Calu3 (cell line): ENCODE measurements around the gene TMTC2. TPM values are rescaled to one million over a fixed set of nuclear protein-coding genes. Genes with fewer than 3 reads are reported as not detected.

Experiments used
- BruUV-seq: library from RNA; stranded (reverse); fragments of 400-500 nt; replicated peaks from 2 replicates; lab custom pipeline; 2021; lab: Mats Ljungman, UMichigan
- CTCF ChIA-PET: fragments of 300-600 bp; sonication (Branson Sonifier 250); formaldehyde crosslinking; loops from one replicate; lab custom pipeline; 2022; ENCODE audit warnings: antibody characterized with exemption; lab: Charles Lee
- DNase-seq: peaks from one replicate; pipeline ENCODE4 v3.0.0; 2022
- H3K27ac Mint-ChIP-seq: one replicate; pipeline ENCODE4 v1.8.0; 2022; ENCODE audit warnings: mixed read lengths; ENCODE audit not compliant: unreplicated experiment
- H3K27me3 Mint-ChIP-seq: one replicate; pipeline ENCODE4 v1.8.0; 2022; ENCODE audit warnings: mixed read lengths; ENCODE audit not compliant: unreplicated experiment
- H3K36me3 Mint-ChIP-seq: one replicate; pipeline ENCODE4 v1.8.0; 2022; ENCODE audit warnings: mild to moderate bottlenecking, moderate library complexity, mixed read lengths; ENCODE audit not compliant: insufficient read depth, unreplicated experiment
- H3K4me1 Mint-ChIP-seq: one replicate; pipeline ENCODE4 v1.8.0; 2022; ENCODE audit warnings: mild to moderate bottlenecking, low read depth, mixed read lengths; ENCODE audit not compliant: unreplicated experiment
- H3K4me3 Mint-ChIP-seq: one replicate; pipeline ENCODE4 v1.8.0; 2022; ENCODE audit warnings: mild to moderate bottlenecking, low read depth, moderate library complexity, mixed read lengths; ENCODE audit not compliant: unreplicated experiment
- H3K9me3 Mint-ChIP-seq: one replicate; pipeline ENCODE4 v1.8.0; 2022; ENCODE audit warnings: low read depth, mixed read lengths; ENCODE audit not compliant: unreplicated experiment
- intact Hi-C: fragments of 100-400 bp; cut with micrococcal nuclease; formaldehyde crosslinking; loops from one replicate; pipeline ENCODE4 v1.10.0; 2022; ENCODE audit not compliant: unreplicated experiment
- total RNA-seq: library from RNA; stranded (reverse); gene quantifications from 2 replicates; pipeline ENCODE4 v1.2.3, GENCODE V29; 2022
- TF ChIP-seq, protein P1 (sequence below): fragments of 200-600 bp; IDR thresholded peaks from one replicate; pipeline ENCODE4 v1.8.0; 2022; ENCODE audit warnings: antibody characterized with exemption; ENCODE audit not compliant: unreplicated experiment

The TMTC2 gene
- total RNA-seq, 1 experiment from 2014 or later, result 31.2 TPM

DNA sequence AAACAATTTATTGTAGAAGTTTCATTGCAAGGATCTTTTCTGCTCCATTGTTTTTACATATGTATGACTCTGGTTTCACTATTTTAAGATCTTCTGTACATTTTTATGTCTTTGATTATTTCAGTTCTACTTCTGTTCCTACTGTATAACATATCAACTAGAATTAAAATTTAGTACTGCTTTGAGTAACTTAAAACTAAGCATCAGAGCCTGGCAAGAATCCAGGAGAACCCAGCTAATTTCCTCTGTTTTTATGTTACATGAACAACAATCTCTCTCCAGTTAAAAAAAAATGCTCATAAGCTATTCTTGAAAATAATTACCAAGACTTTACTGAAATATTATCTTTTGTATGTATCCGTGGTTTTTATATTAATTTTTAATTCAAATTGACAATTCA is 370.7 kb downstream of the TMTC2 start:
- CTCF ChIA-PET, result no interaction called here
- DNase-seq, result no peak
- no peaks in the 10 kb centered on the region for H3K4me1 Mint-ChIP-seq
- H3K4me3 Mint-ChIP-seq, result no peak overlapping the region
- intact Hi-C loops, result no loop called here
- no peaks in the 10 kb centered on the region for H3K9me3 Mint-ChIP-seq
- H3K36me3 Mint-ChIP-seq, result no peaks in the 10 kb centered on the region
- no peaks in the 10 kb centered on the region for H3K27me3 Mint-ChIP-seq
- TF ChIP-seq, protein P1, sequence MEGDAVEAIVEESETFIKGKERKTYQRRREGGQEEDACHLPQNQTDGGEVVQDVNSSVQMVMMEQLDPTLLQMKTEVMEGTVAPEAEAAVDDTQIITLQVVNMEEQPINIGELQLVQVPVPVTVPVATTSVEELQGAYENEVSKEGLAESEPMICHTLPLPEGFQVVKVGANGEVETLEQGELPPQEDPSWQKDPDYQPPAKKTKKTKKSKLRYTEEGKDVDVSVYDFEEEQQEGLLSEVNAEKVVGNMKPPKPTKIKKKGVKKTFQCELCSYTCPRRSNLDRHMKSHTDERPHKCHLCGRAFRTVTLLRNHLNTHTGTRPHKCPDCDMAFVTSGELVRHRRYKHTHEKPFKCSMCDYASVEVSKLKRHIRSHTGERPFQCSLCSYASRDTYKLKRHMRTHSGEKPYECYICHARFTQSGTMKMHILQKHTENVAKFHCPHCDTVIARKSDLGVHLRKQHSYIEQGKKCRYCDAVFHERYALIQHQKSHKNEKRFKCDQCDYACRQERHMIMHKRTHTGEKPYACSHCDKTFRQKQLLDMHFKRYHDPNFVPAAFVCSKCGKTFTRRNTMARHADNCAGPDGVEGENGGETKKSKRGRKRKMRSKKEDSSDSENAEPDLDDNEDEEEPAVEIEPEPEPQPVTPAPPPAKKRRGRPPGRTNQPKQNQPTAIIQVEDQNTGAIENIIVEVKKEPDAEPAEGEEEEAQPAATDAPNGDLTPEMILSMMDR, result no peak
- H3K27ac Mint-ChIP-seq, result no peak overlapping the region
- BruUV-seq, result no TSS peak

DNA sequence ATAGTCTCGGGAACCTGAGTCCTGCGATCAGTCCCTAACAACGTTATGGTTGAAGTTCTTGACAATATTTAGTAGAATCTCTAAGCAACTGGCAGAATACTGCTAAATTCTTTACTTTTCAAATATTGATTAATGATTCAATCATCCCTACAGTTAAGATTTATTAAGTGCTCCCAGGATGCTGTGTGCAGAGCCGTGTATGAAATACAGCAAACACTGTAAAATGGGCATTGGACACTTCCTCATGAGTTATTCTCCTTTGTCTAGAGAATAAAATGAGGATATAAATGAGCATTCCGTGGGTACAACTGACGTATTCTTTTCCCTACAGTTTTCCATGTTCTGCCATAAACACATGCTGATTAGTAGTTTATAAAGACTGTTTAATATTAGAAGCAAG is 372.4 kb downstream of the TMTC2 start:
- H3K36me3 Mint-ChIP-seq, result no peaks in the 10 kb centered on the region
- intact Hi-C loops, result no loop called here
- CTCF ChIA-PET, result no interaction called here
- H3K27me3 Mint-ChIP-seq, result no peaks in the 10 kb centered on the region
- H3K9me3 Mint-ChIP-seq, result no peaks in the 10 kb centered on the region
- H3K4me3 Mint-ChIP-seq, result no peak overlapping the region
- BruUV-seq, result no TSS peak
- H3K27ac Mint-ChIP-seq, result no peak overlapping the region
- TF ChIP-seq, protein P1, result no peak
- no peak for DNase-seq
- no peaks in the 10 kb centered on the region for H3K4me1 Mint-ChIP-seq

DNA sequence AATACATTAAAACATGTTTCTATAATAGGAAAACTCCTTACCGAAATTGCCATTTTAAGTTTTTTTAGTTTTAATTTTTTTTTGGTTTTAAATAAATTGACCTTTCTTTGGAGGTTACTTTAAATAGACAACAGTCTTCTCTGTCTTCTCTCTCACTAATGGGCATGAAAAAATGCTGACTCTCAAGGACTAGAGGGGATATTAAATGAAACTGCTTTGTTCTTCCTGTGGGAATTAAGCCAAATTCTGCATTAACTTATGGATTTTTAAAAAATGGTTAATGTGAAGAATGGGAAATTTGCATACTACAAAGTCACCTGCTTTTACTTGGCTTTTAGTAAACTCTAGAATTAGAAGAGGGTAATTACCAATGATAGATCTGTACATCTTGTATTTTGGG is 378.9 kb downstream of the TMTC2 start:
- no peak for DNase-seq
- H3K4me1 Mint-ChIP-seq, result no peaks in the 10 kb centered on the region
- H3K4me3 Mint-ChIP-seq, result no peak overlapping the region
- H3K9me3 Mint-ChIP-seq, result no peaks in the 10 kb centered on the region
- BruUV-seq, result no TSS peak
- intact Hi-C loops, result no loop called here
- H3K36me3 Mint-ChIP-seq, result no peaks in the 10 kb centered on the region
- CTCF ChIA-PET, result no interaction called here
- TF ChIP-seq, protein P1, result no peak
- H3K27ac Mint-ChIP-seq, result no peak overlapping the region
- H3K27me3 Mint-ChIP-seq, result no peaks in the 10 kb centered on the region

DNA sequence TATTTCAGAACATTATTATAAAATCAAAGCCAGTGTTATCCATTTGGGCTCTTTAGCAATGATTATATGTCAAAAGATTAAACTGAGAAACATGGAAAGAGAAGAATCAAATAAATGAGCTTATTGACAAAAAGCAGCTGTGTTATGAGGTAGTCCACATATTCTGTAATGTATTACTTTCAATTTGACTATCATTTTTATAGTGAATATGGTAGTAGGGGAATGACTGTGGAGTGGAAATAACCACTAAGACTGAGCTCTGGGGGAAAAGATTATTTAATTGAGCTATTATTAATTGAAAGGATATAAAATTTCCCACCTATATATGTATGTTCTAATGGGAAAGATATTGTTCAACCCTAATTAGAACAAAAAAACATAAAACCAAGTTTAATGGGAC is 381.3 kb downstream of the TMTC2 start:
- Mint-ChIP-seq H3K27me3 (no peaks in the 10 kb centered on the region), H3K4me1 (no peaks in the 10 kb centered on the region), H3K36me3 (no peaks in the 10 kb centered on the region), H3K9me3 (peaks cover 5% of the 10 kb centered on the region), H3K4me3 (no peak overlapping the region), H3K27ac (no peak overlapping the region)
- intact Hi-C loops, result no loop called here
- CTCF ChIA-PET, result no interaction called here
- no TSS peak for BruUV-seq
- TF ChIP-seq, protein P1, result no peak
- no peak for DNase-seq
